ENCODE measurements around the gene MACROD2.

Gene MACROD2

DNA sequence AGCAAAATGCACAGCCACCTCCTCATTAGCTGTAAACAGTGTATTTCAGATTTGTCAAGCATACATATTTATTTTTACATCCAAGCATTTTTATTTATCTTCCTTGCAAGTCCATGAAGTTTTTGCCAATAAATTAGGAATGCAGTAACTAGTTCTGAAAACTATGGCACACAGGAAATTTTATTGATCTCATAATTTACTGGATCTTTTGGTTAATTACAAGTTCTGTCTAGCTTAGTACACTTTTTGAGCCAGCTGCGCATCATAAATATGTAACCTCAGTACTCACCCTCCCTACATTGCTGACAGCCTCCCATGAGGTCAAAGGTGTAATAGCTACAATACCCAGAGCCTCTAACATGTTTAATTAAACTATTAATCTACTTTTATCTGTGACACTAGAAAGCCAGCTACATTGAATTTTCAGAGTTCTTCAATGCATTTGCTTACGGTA, 1679.8 kb downstream of the MACROD2 start:
- no peak for DNase-seq

DNA sequence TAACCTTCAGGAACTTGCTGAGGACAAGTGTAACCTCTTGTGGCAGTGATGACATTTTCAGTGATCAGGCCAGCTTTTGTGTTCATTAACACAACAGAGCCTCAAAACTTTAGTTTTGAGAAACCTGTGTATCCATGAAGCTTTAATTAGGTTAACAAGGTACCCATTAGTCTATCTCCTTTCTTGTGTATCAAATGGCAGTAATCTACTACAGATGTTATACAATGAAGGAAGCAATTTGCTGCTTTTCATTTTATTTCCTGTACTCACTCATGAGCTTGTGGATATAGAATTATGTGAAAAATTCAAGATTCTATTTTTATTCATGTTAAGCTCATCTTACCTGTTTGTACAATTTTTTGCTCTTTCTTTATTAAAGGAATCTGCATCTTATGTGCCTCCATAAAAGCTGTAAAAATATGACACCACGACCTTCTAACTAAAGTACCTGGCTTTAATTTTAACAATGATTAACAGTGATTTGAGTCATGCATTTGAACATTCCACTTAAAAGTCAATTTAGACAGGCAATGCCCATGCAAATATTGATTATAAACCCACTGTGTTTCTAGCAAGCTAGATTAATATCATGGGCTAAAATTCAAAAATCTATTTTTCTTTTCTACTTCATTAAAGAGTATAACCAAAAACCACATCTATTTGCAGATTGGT, 1680.6 kb downstream of the MACROD2 start:
- no peak for DNase-seq

DNA sequence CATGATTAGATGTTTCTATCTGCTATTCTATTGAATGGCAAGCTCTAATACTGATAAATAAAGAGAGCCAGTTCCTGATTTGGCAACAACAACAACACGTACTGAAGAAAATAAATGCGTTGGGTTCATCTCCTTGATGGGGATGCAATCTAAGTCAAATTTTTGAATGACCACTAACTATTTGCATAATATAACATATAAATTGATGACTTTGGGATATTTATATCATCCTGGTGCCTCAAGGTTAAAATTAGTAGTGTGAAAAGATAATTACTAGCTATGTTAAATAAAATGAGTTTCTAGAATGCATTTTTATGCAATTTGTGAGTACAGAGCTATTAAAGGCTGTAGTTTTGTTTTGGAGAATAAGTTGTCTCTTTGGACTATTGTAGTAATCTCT, 1681.5 kb downstream of the MACROD2 start:
- DNase-seq: no peak

DNA sequence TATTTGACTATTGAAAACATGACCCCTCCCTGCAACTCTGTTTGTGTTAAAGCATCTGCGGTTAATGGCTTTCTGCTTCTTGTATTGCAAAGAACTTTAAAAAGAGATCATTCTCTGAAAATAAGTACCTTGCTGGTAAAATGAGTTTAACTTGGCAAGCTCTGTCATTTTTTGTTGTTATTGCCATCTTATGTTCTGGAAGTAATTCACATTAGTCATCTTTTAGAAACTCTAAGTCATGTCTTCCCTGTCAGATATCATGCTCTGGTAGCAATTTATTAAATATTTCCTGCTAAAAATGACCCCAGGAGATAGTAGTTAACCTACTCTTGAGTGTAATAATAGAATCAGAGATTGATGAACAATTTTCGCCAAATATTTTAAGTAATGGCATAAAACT, 1687.4 kb downstream of the MACROD2 start:
- DNase-seq: no peak

DNA sequence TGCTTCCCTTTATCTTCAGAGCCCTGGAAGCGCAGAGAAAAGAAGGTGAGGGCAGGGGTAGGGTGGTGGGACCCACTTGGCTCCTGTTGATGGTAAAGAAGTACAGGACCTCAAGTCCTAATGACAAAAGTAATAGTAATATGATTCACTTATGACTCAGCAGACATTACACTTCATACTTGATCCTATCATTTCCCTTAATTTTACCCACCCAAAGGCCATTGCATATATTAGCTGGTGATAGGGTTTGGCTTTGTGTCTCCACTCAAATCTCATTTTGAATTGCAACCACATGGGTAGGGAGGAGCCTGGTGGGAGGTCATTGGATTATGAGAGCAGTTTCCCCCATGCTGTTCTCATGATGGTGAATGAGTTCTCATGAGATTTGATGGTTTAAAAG, 1697.3 kb downstream of the MACROD2 start:
- DNase-seq: no peak

DNA sequence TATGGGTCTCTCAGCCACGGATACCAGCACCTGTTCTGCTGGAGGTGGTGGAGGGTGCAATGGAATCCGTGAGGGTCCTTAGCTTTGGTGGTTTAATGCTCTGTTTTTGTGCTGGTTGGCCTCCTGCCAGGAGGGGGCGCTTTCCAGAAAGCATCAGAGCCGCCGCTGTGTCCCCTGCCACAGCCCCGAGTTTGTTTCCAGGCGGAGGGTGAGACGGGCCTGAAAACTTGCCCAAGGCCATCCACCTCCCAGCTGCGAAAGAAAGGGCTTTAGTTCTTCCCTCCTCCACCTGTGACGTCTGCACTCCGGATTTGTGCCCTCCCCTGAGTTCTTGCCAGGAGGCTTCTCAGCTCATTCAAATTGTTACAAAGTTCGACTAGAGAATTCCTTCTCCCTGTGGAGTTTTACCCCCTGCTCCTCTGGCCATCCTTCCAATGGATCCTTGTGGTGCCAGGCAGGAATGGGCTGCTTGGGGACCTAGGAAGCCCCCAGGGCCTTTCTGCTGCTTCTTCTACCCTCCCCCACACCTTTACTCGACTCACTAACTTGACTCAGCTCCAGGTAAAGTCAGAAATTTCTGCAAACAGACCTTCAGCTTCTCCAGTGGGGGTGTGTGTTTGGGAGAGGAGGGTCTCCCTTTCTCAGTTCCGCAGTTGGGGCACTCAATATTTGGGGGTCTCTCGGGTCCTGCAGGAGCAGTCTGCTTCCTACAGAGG, 1704.3 kb downstream of the MACROD2 start:
- DNase-seq: no peak

DNA sequence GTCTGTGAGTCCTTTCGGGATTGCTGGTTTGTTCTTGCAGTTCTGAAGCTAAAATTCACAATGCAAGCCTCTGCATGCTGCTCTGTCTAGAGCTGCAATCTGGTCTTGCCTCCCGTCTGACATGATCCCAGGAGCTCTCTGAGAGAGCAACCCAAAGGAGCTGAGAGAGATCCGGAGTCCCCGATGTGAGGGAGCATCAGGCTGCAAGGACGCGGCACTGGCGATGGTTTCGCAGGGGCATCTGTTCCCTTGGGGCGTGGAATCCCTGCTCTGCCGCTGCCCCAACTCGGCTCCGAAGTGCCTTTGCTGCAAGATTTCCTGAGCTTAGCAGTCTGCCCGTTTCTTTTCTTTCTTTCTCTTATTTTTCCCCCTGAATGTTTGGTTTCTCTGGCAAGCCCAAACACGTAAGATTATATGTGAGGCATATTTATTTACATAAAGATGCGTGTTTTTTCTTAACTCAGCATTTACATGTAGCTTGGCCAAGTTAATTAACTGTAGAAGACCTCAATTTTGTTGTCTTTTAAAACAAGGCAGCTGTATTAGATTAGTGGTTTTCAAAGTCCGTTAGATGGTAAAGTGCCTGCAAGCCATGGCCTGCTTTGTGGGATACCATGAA, 1704.9 kb downstream of the MACROD2 start:
- no peak for DNase-seq

DNA sequence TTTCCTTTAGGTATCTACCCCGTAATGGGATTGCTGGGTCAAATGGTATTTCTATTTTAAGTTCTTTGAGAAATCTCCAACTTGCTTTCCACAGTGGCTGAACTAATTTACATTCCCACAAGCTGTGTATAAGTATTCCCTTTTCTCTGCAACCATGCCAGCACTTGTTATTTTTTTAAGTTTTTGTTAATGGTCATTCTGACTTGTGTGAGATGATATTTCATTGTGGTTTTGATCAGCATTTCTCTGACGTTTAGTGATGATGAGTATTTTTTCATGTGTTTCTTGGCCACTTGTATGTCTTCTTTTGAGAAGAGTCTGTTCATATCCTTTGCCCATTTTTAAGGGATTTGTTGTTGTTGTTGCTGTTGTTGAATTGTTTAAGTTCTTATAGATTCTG, 1706.8 kb downstream of the MACROD2 start:
- no peak for DNase-seq

DNA sequence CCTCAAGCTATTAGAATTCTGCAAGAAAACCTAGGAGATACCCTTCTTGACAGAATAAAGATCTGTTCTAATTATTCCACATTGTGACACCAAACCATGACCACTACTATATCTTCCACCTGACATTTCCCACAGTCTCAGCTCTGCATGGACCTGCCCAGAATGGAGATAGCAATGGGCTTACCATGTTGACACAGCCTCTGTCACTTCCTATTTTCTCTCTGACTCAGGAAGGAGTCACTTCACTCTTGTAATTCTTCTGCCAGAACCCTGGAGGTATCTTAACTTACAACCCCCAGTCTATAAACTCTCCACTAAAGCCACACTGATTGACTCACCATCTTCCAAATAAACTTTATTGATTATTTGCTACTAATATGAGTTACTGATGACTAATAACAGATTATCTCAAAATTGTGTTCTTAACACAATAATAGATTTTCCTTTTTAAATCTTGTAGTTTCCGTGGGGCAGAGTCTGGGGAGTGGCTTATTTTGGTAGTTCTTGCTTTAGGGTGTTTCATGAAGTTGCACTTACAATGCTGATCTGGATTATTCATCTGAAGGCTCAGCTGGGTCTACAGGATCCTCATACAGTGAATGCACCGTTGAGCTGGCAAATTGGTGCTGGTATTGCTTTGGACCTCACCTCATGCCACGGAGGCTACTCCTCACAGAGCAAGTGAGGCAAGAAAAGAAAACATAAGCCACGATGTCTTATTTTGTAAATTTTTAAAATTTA, 1708.0 kb downstream of the MACROD2 start:
- no peak for DNase-seq

DNA sequence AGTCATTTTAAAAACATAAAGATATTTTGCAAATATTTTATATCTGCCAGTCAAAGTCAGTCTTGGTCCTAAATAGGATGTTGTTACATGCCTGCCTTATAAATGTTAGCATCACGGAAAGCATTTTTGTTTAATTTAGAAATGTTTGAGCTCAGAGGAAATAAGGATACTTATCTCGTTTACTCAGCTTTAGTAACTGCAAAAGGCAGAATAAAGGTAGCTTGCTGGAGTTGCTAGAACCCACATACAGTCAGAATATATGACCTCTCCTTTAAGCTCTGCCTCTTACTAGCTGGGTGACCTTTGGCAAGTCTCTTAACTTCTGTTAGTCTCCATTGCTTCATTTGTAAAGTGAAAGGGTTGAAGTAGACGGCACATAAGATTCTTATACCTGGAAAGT, 1710.7 kb downstream of the MACROD2 start:
- DNase-seq: no peak

DNA sequence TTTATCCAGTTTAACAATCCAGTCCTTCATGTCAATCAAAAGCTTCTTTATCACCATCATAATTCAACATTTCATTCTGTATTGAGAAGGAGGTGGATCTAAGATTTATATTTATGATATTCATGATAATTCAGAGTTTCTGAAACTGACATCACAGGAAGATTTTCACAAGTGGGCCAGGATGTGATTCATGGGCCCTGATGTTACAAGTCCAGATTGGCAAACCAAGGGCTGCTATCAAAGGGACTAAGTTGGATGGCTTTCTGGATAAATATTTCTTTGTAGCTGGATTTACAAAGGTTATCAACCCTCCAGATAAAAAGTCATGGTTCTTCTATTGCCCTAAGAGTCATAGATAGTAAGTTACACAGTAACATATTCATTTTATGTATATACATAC, 1711.4 kb downstream of the MACROD2 start:
- no peak for DNase-seq

DNA sequence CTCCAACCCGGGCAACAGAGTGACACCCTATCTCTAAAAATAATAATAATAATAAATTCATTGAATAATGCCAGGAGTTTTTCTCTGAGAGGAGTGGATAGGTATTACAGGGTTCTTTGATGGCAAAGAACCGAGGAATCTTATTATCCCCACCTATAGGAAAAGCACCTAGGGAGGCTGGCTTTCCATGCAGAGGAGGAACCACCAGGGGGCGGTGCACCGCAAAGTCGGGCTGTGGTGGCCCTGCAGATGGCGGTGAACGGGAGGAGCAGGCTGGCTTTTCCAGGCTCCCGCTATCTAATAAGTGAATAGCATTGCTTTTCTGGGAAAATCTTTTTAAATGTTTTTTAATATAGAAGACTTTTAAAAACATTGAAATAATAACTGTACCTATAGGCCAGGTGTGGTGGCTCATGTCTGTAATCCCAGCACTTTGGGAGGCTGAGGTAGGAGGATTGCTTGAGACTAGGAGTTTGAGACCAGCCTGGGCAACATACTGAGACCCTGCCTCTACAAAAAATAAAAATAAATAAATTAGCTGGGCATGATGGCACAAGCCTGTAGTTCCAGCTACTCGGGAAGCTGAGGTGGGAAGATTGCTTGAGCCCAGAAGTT, 1713.8 kb downstream of the MACROD2 start:
- peak; percentile 3 for DNase-seq

DNA sequence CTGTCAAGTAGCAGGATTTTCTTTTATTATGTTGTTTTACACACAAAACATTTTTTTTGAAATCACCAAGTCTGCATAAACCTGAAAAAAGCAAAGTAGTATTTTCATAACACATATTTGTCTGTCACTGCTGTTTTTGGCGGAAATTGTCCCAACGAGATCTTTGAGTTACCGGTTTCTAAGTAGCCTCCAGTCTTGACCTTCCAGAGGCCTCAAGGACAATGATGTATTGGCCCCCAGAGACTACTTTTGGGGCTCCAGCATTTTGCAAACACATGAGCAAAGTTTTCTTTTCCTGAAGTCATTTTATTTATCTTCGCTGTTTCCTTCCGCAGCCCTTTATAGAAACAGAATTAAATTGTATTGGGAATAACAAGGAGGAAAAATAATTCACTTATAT, 1715.3 kb downstream of the MACROD2 start:
- no peak for DNase-seq

DNA sequence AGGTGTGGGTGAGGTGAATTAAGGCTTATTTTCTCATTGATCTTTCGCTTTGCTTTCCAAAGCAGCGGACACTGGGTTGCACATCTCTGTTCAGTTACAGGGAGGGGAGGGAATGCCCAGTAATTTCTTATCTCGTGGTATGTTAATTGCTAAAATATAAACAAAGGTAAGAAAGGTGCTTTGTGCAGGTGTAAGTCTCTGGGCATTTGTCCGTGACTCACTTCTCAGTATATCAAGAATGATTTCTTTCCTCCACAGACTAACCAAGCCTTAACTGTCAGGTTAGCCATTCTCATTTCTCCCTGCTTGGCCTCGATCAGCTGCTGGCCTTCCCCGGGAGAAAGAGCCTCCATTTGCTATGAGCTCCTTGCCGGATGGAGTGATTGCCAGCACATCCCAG, 1715.9 kb downstream of the MACROD2 start:
- no peak for DNase-seq

DNA sequence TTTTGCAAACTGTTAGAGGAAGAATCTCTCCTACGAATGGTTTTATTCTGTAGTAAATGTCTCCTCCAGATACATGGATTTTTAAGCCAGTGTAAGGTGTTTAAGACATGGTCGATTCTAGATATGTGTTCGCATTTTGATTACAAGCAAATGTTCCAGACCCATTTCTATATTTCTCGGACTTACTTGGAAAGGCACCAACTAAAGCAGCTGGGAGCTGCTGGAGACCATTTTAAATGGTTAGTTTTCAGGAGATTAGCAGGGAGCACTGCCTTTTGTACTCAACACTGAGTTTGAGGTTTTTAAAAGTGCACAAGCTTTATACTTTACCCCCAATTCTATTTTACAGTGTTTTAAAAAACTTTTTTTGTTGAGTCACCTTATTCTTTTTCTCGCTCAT, 1720.9 kb downstream of the MACROD2 start:
- no peak for DNase-seq

DNA sequence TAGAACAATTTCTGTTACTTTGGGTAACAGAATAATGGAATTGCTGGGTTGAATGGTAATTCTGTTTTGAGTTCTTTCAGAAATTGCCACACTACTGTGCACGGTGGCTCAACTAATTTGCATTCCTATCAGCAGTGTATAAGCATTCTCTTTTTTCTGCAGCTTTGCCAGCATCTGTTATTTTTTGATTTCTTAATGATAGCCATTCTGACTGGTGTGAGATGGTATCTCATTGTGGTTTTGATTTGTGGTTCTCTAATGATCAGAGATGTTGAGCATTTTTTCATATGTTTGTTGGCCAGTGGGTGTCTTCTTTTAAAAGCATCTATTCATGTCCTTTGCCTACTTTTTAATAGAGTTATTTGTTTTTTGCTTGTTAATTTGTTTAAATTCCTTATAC, 1731.1 kb downstream of the MACROD2 start:
- DNase-seq: no peak

DNA sequence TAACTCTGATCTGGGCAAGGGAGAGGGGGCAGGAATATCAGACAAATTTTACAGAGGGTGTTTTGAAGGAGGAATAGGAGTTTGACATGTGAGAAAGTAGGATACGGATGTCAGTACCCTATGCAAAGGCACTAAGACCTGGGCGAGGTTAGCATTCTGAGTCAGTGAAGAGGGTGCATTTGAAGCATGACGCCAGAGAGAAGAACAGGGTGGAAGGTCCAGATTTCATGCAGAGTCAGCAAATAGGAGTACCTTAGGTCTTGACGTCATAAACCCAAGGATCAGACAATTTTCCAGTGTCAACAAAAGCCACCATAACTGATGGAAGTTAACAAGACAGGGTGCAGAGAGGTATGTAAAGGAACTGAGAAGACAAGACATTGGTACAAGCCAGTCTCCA, 1738.7 kb downstream of the MACROD2 start:
- no peak for DNase-seq

DNA sequence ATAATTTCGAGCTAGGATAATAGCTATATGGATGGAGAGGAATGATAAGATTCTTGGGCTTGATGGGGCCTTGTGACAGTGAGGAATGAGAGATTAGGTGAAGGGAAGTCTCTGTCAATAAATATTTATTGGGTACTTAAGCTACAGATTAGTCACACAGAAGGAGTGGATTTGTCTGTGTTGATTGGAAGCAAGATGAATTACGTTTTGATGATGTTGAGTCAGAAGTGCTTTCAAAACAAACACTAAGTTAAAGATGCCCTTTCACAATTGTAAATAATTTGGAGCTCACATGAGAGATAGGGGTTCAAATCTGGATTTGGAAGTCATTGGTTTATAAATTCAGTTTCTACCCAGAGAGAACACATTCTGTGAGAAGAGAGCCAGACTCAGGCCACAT, 1743.7 kb downstream of the MACROD2 start:
- no peak for DNase-seq

DNA sequence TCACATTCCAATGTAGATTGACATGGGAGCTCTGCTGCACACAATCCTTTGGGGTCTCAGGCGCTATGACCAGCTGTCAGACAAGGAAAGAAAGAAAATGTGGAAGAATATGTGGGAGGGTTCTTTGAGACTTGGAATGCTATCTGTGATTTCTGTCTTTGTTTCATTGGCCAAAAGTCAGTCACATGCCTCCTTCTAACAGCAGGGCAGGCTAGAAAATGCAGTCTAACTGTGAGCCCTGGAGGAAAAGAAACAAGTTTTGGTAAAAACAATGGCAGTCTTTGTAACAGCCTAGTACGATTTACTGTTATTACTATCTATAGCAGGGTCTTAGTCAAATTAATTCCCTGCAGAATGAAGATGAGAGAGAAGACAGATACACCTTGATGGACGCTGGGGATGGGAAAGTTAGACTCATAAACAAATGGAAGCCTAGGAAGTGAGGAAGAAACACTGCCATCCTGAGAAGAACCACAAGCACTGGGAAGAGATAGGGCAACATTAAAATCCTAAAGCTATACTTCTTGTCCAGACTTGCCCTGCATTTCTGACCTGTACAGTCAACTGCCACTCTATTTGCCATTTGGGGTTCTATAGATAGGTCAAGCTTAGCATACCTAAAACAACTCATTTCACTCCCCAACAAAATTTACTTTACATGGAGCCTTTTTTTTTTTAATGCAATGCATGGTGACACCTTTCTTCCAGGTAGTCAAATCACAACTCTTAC, 1744.9 kb downstream of the MACROD2 start:
- no peak for DNase-seq

DNA sequence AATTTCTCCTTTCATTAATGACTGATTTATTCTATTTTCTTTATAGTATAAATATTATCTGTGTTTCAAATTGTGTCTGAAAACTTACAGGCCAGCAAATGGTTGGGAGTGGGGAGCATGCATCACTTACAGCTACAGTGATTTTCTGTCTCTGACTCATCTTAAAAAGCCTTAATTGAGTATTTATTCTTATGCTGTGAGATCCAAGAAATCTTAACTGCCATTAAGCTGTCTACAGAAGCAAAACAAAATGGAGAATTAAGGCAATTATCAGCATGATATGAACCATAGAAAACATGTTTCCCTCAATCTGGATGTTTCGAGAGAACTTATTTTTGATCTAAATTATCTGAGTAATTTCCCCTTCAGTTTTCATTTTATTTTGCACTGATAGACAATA, 1746.8 kb downstream of the MACROD2 start:
- DNase-seq: no peak

DNA sequence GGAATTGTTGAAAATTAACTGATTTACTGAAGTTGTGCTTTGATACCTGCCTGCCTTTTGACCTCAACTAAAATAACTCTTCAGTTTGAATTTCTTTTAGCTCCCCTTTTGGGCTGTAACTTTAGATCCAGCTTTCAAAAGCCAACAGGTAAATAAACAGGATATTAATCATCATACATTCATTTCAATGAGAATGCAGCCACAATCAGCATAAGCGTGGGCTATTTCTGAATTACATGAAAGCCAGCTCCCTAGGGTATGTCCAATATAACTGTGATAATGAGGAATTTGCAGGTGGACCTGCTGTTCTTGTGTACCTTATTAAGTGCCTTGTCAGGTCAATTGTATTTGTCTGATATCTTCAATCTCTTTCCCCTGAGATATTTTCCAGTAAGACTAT, 1747.3 kb downstream of the MACROD2 start:
- no peak for DNase-seq

DNA sequence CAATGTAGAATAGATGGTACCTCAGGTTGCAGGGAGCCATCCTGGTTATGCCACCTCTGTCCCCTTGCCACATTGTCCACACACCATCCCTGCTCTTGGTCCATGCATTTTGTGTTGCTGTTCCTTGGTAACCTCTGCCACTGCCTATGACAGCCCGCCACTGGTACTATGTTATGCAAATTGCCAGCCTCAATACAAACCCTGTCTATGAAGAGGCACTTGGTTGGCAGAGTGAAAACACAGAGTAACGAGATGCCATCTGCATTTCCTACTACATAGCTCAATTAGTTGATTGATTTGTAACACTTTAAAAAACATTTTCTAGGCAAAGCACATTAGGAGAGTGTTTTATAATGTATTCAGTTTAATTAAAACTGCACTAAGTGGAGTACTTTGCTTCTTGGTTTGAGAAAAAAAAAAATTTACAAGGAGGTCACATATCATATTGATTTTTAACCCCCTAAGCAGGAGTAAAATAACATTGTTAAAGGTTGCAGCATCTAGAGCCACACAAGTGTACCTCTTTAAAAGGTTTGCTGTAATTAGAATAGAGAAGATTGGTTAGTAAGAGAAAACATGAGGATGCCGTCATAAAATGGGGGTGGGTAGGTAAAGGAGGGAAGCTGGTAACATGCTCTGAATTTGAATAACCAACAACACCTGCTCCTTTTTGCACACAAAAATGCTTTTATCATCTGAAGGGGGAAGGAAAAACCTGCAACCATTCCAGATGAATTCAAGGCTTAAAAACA, 1760.9 kb downstream of the MACROD2 start:
- no peak for DNase-seq
